CD14-positive monocyte (primary cell): ENCODE data around the gene FAM120B. TPM values are rescaled to one million over a fixed set of nuclear protein-coding genes. Genes with fewer than 3 reads are reported as not detected.

Source experiments
- DNase-seq, 3 donors: peaks; one replicate each; pipeline ENCODE4 v3.0.0-alpha.2; 2011 to 2022
- H2AFZ ChIP-seq: 2 replicates; pipeline ENCODE4 v1.6.0; 2012; ENCODE audit warnings: mild to moderate bottlenecking, low read depth, low read length, inconsistent platforms; ENCODE audit not compliant: insufficient read depth, poor library complexity, severe bottlenecking
- H3K27ac ChIP-seq, 2 donors: 1 replicate in 1 of 2; 2 replicates in 1 of 2; pipeline ENCODE4 v1.5.1; 2012 to 2013; ENCODE audit warnings: low read length in 2 of 2, control low read depth in 1 of 2, inconsistent platforms in 1 of 2, low read depth in 1 of 2, mild to moderate bottlenecking in 1 of 2
- H3K27me3 ChIP-seq, 2 donors: one replicate each; pipeline versions ENCODE4 v1.6.0 to v1.6.1; 2011 to 2013; ENCODE audit warnings: low read length in 2 of 2; ENCODE audit not compliant: control insufficient read depth in 2 of 2, insufficient read depth in 2 of 2
- H3K36me3 ChIP-seq, 2 donors: replicated peaks in 1 of 2; 1 replicate in 1 of 2; 2 replicates in 1 of 2; pipeline versions ENCODE4 v1.5.1 to v1.6.1; 2012 to 2013; ENCODE audit warnings: low read length in 2 of 2, control low read depth in 1 of 2, inconsistent platforms in 1 of 2, mild to moderate bottlenecking in 1 of 2; ENCODE audit not compliant: insufficient read depth in 2 of 2, control insufficient read depth in 1 of 2
- H3K4me1 ChIP-seq, 2 donors: 1 replicate in 1 of 2; 2 replicates in 1 of 2; pipeline versions ENCODE4 v1.5.1 to v1.6.1; 2012 to 2013; ENCODE audit warnings: low read length in 2 of 2, control low read depth in 1 of 2, inconsistent platforms in 1 of 2, mild to moderate bottlenecking in 1 of 2, moderate library complexity in 1 of 2; ENCODE audit not compliant: insufficient read depth in 2 of 2, control insufficient read depth in 1 of 2
- H3K4me2 ChIP-seq: replicated peaks from 2 replicates; pipeline ENCODE3; 2012; ENCODE audit warnings: low read length, moderate library complexity, mild to moderate bottlenecking; ENCODE audit not compliant: poor library complexity, severe bottlenecking; ENCODE audit errors: extremely low read depth
- H3K4me3 ChIP-seq, 3 experiments: fragments of 200-600 bp in 1 of 3; sonication (generic) in 1 of 3; replicated peaks in 1 of 3; 1 replicate in 2 of 3; 2 replicates in 1 of 3; pipeline ENCODE4 v1.5.1; 2011 to 2013; ENCODE audit warnings: low read length in 3 of 3, mild to moderate bottlenecking in 3 of 3, control low read depth in 2 of 3, low read depth in 2 of 3, inconsistent platforms in 1 of 3, moderate library complexity in 1 of 3
- H3K79me2 ChIP-seq: 2 replicates; pipeline ENCODE4 v1.6.0; 2012; ENCODE audit warnings: mild to moderate bottlenecking, control low read depth, inconsistent platforms, low read length, moderate library complexity; ENCODE audit not compliant: insufficient read depth
- H3K9ac ChIP-seq: 2 replicates; pipeline ENCODE4 v1.6.0; 2017; ENCODE audit warnings: low read length, mild to moderate bottlenecking; ENCODE audit not compliant: insufficient read depth, poor library complexity, severe bottlenecking
- H3K9me3 ChIP-seq, 2 donors: replicated peaks in 1 of 2; 1 replicate in 1 of 2; 2 replicates in 1 of 2; pipeline versions ENCODE4 v1.5.1 to v1.6.1; 2012 to 2013; ENCODE audit warnings: low read length in 2 of 2, control low read depth in 1 of 2; ENCODE audit not compliant: control insufficient read depth in 1 of 2, insufficient read depth in 1 of 2
- H4K20me1 ChIP-seq: 2 replicates; pipeline ENCODE4 v1.6.0; 2012; ENCODE audit warnings: mild to moderate bottlenecking, low read length, control low read depth, moderate library complexity; ENCODE audit not compliant: insufficient read depth
- H3K27ac Mint-ChIP-seq, 7 donors: one replicate each; pipeline ENCODE4 v1.8.0; 2020; ENCODE audit warnings: mild to moderate bottlenecking in 7 of 7, mixed read lengths in 7 of 7, moderate library complexity in 6 of 7, inconsistent platforms in 2 of 7
- H3K27me3 Mint-ChIP-seq, 3 donors: one replicate each; pipeline ENCODE4 v1.8.0; 2021 to 2022; ENCODE audit warnings: low read depth in 3 of 3, mild to moderate bottlenecking in 3 of 3, mixed read lengths in 3 of 3, moderate library complexity in 3 of 3, inconsistent platforms in 1 of 3
- H3K36me3 Mint-ChIP-seq, 2 donors: one replicate each; pipeline ENCODE4 v1.8.0; 2020; ENCODE audit warnings: mixed read lengths in 2 of 2, inconsistent platforms in 1 of 2, mild to moderate bottlenecking in 1 of 2
- H3K4me1 Mint-ChIP-seq: one replicate; pipeline ENCODE4 v1.8.0; 2020; ENCODE audit warnings: mild to moderate bottlenecking, mixed read lengths
- H3K4me3 Mint-ChIP-seq, 2 donors: one replicate each; pipeline ENCODE4 v1.8.0; 2020; ENCODE audit warnings: mild to moderate bottlenecking in 2 of 2, mixed read lengths in 2 of 2, moderate library complexity in 1 of 2
- H3K9me3 Mint-ChIP-seq, 7 donors: one replicate each; pipeline ENCODE4 v1.8.0; 2020 to 2022; ENCODE audit warnings: mixed read lengths in 7 of 7, mild to moderate bottlenecking in 6 of 7, moderate library complexity in 6 of 7, inconsistent platforms in 2 of 7
- CTCF ChIP-seq: fragments of 200-600 bp; IDR thresholded peaks from one replicate; pipeline ENCODE4 v1.8.0; 2022; ENCODE audit warnings: antibody characterized with exemption, mild to moderate bottlenecking
- WGBS: methylation state at CpG from one replicate; pipeline ENCODE4 v1.1.5; 2013; ENCODE audit warnings: missing lambda C conversion rate; ENCODE audit not compliant: insufficient coverage; 5-methylcytosine and 5-hydroxymethylcytosine counted together
- intact Hi-C, 2 donors: fragments of 100-400 bp; cut with micrococcal nuclease; formaldehyde crosslinking; loops; one replicate each; pipeline versions ENCODE4 v1.15.0 to v1.15.1; 2023
- polyA plus RNA-seq, 3 donors: library from polyadenylated mRNA; depleted of rRNA in 1 of 3; unstranded in 2 of 3; stranded (reverse) in 1 of 3; fragments of 300-500 nt in 2 of 3; fragments of >200 nt in 1 of 3; fragmentation: Illumina TruSeq in 2 of 3; gene quantifications; 1 replicate in 2 of 3; 2 replicates in 1 of 3; pipeline ENCODE4 v1.2.3, GENCODE V29; 2012 to 2021

FAM120B gene
- polyA plus RNA-seq, 3 donors: 10.6 to 20.2 (median 11.2) TPM

DNA sequence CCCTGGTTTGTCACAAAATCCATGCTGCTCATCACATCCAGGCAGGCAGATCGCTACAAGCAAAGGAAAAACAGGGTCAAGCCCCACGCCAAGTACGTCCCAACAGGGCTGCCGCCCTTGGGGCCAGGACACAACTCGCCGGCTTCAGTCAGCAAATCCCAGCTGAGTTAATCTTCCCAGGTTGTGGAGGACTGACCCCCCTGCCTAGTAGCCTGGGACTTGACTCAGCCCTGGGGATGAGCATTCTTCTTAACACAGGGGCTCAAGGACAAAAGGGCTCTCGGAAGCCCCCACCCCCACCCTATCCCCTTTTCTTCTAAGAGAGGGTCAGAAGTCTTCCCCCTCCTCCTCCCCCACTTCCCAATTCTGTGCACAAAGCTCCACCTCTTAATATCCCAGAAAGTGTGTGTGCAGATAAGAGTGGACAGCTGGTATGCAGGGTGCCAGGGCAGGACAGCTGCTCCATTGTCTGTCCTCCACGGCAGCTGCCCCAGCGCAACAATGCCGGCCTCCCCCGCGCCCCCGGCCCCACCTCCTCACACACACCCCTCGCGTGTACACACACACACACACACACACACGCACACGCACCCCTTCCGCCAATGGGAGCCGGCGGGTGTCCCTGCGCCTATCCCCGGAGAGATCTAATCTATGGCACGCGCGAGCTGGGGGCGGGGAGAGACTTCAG lies 20.2 kb upstream of the FAM120B start:
- H3K36me3 Mint-ChIP-seq: peaks cover 11% of the 10 kb centered on the region in 2 donors
- H3K27me3 ChIP-seq: peaks cover 26 to 56% of the 10 kb centered on the region in 2 donors
- intact Hi-C loops: no loop called here
- peaks cover 52 to 74% (median 59%) of the 10 kb centered on the region in 3 donors for H3K27me3 Mint-ChIP-seq
- peaks cover 12% of the 10 kb centered on the region for H3K4me1 Mint-ChIP-seq
- H3K79me2 ChIP-seq: no peaks in the 10 kb centered on the region
- H3K4me1 ChIP-seq: peaks cover 11 to 27% of the 10 kb centered on the region in 2 donors
- 69% methylated on average over 17 of the region's 26 CpGs for WGBS
- peaks cover 0 to 15% (median 10%) of the 10 kb centered on the region in 7 donors for H3K9me3 Mint-ChIP-seq
- no peak for DNase-seq
- no peak for TF ChIP-seq CTCF
- no peak overlapping the region for H3K4me3 ChIP-seq
- no peak overlapping the region for H3K4me2 ChIP-seq
- peak overlapping the region in 1 of 2 donors; percentile 68 for H3K4me3 Mint-ChIP-seq
- H2AFZ ChIP-seq: no peak overlapping the region
- H3K27ac Mint-ChIP-seq: no peak overlapping the region
- H3K36me3 ChIP-seq: no peaks in the 10 kb centered on the region
- peaks cover 0 to 19% of the 10 kb centered on the region in 2 donors for H3K9me3 ChIP-seq
- no peaks in the 10 kb centered on the region for H4K20me1 ChIP-seq
- H3K9ac ChIP-seq: no peak overlapping the region
- no peak overlapping the region for H3K27ac ChIP-seq

DNA sequence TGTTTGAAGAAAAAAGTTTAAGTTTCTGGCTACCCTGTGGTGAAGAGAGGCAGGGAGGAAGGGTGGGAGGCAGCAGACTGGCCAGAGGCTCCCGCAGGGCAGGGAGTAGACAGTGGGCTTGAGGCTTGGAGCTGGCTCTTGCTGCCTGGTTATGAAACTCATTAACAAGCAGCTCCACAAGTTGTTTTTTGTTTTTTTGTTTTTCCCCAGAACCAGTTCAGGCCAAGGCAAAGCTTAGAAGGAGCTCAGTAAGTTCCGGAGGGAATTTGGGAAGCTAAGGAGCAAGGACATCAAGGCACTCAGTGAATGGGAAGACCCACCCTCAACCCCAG lies 19.7 kb upstream of the FAM120B start:
- WGBS: 100% methylated on average over 1 of the region's 2 CpGs
- peaks cover 0 to 19% of the 10 kb centered on the region in 2 donors for H3K9me3 ChIP-seq
- H3K27ac Mint-ChIP-seq: no peak overlapping the region
- peaks cover 55 to 76% (median 63%) of the 10 kb centered on the region in 3 donors for H3K27me3 Mint-ChIP-seq
- no peak for DNase-seq
- H3K27ac ChIP-seq: no peak overlapping the region
- intact Hi-C loops: no loop called here
- H4K20me1 ChIP-seq: no peaks in the 10 kb centered on the region
- peaks cover 16 to 32% of the 10 kb centered on the region in 2 donors for H3K4me1 ChIP-seq
- peaks cover 0 to 17% (median 12%) of the 10 kb centered on the region in 7 donors for H3K9me3 Mint-ChIP-seq
- H3K4me2 ChIP-seq: no peak overlapping the region
- peak overlapping the region in 1 of 2 donors; percentile 68 for H3K4me3 Mint-ChIP-seq
- H2AFZ ChIP-seq: no peak overlapping the region
- H3K4me1 Mint-ChIP-seq: peaks cover 15% of the 10 kb centered on the region
- H3K36me3 Mint-ChIP-seq: peaks cover 11 to 13% of the 10 kb centered on the region in 2 donors
- no peaks in the 10 kb centered on the region for H3K79me2 ChIP-seq
- no peaks in the 10 kb centered on the region for H3K36me3 ChIP-seq
- H3K9ac ChIP-seq: no peak overlapping the region
- peaks cover 29 to 62% of the 10 kb centered on the region in 2 donors for H3K27me3 ChIP-seq
- no peak for TF ChIP-seq CTCF
- H3K4me3 ChIP-seq: no peak overlapping the region
